D341Med (cell line): ENCODE measurements around the gene PCDHGB1.
"Not testable (repeated sequence)": the region's sequence is repeated elsewhere in the genome, so short reads cannot be mapped to it uniquely, and the experiment has no call there.

Experiments used
- DNase-seq: peaks from one replicate; pipeline ENCODE4 v3.0.0; 2012; ENCODE audit warnings: low spot score

The PCDHGB1 gene

DNA sequence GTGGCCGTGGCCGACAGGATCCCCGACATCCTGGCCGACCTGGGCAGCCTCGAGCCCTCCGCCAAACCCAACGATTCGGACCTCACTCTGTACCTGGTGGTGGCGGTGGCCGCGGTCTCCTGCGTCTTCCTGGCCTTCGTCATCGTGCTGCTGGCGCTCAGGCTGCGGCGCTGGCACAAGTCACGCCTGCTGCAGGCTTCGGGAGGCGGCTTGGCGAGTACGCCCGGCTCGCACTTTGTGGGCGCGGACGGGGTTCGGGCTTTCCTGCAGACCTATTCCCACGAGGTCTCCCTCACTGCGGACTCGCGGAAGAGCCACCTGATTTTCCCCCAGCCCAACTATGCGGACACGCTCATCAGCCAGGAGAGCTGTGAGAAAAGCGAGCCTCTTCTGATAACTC, 3.9 kb upstream of the PCDHGB1 start:
- DNase-seq, result not testable (repeated sequence)

- DNase-seq, result no peak
These were observed 1.7 kb downstream of the PCDHGB1 start for GRCh38 chr5:141351591-141351990.

DNA sequence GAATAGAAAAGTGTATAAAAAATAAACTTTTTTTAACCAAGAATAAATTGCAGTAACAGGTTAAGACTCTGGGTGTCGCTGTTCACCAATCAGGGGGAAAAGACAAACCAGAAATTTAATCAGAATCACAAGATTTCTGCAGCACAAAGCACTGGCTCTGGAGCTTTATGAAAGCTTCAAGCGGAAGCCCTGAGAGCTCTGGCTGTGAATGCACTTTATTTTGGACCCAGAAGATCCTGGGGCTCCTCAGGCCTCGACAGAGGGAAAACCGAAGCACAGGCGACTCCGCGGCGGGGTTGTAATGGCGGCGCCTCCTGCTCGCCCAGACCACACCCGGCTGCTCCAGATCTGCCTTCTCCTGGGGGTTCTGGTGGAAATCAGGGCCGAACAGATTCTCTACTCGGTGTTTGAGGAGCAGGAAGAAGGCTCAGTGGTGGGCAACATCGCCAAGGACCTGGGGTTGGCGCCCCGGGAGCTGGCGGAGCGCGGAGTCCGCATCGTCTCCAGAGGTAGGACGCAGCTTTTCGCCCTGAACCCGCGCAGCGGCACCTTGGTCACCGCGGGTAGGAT, 5.1 kb downstream of the PCDHGB1 start, which contains the start of gene PCDHGA4:
Gene PCDHGA4, plus strand, starts transcription at position 122 of the 570 bp plus-strand sequence. Its CDS starts 87 bp downstream, at position 209.
- no peak for DNase-seq

- DNase-seq, result no peak
These were observed 5.7 kb downstream of the PCDHGB1 start for GRCh38 chr5:141355641-141356040.

- DNase-seq, result no peak
These were observed 6.2 kb downstream of the PCDHGB1 start for GRCh38 chr5:141356133-141356532.

GRCh38 chr5:141356950-141357349, 7.1 kb downstream of the PCDHGB1 start:
- DNase-seq, result no peak

DNA sequence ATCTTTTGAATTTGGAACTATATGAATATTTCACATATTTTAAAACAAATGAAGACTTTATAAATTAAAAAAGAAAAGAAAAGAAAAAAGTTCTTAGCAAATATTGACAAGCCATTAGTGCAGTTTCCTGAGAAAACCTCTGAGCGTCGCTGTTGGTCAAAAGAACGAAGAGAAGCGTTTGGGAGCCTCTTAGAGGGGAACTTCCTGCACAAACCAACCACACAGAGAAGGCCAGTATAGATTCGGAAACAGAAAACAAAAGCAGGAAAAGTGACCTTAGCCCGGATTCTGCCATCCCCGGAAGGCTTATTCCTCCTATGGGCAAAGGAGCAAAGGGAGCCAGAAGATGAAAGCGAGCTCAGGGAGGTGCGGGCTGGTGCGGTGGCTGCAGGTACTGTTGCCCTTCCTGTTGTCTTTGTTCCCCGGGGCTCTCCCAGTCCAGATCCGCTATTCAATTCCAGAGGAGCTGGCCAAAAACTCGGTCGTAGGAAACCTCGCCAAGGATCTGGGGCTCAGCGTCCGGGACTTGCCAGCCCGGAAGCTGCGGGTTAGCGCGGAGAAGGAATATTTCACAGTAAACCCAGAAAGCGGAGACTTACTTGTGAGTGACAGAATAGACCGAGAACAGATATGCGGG, 10.0 kb downstream of the PCDHGB1 start, which contains the start of gene PCDHGB2:
Gene PCDHGB2, plus strand, starts transcription at position 205 of the 637 bp plus-strand sequence. Its CDS starts 142 bp downstream, at position 347.
- DNase-seq, result no peak

DNA sequence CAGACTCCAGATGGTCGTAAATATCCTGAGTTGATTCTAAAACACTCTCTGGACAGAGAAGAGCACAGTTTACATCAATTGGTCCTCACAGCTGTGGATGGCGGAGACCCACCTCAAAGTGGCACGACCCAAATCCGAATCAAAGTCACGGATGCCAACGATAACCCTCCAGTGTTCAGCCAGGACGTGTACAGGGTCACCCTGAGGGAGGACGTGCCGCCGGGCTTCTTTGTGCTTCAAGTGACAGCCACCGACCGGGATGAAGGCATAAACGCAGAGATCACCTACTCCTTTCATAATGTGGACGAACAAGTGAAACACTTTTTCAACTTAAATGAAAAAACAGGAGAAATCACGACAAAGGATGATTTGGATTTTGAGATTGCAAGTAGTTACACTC, 10.8 kb downstream of the PCDHGB1 start:
- DNase-seq, result no peak

DNA sequence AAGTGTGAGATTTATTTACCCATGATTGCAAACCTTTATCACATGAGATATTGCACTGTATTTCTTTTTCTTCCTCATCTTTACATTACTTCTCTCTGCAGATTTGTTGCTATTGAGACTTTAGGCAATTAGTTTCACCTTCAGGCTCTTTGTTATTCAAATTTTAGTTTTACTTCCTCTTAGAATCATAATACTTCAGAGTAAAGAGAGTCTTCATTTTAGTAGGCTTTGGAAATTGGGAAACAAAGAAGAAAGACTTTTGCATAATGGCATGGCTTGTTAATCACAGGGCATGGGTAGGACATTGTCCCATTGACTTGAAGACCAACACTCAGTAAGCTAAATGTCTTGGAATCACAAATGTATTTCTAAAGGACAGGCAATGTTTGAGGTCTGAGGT, 12.8 kb downstream of the PCDHGB1 start:
- DNase-seq, result no peak

- DNase-seq, result no peak
These were observed 14.2 kb downstream of the PCDHGB1 start, which contains the start of gene PCDHGA5 for GRCh38 chr5:141363952-141364660. PCDHGA5 (plus strand) TSS chr5:141364162; CDS start chr5:141364331, 169 bp downstream.

- DNase-seq, result no peak
These were observed 16.4 kb downstream of the PCDHGB1 start for GRCh38 chr5:141366016-141366896.

GRCh38 chr5:141369994-141370848, 20.3 kb downstream of the PCDHGB1 start, which contains the start of gene PCDHGB3:
PCDHGB3 (plus strand) TSS chr5:141370242; CDS start chr5:141370395, 153 bp downstream.
- DNase-seq, result no peak

GRCh38 chr5:141371572-141372475, 21.9 kb downstream of the PCDHGB1 start:
- DNase-seq, result no peak

GRCh38 chr5:141373673-141374317, 23.9 kb downstream of the PCDHGB1 start, which contains the start of gene PCDHGA6:
PCDHGA6 (plus strand) TSS chr5:141373891; CDS start chr5:141374084, 193 bp downstream.
- DNase-seq, result no peak

DNA sequence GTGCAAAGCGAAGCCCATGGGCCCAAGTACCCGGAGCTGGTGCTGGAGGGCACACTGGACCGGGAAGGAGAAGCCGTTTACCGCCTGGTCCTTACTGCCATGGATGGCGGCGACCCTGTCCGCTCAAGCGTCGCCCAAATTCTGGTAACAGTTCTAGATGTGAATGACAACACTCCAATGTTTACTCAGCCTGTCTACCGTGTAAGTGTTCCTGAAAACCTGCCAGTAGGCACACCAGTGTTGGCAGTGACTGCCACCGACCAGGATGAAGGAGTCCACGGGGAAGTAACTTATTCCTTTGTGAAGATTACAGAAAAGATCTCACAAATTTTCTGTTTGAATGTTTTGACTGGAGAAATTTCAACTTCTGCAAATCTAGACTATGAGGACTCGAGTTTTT, 24.7 kb downstream of the PCDHGB1 start:
- DNase-seq, result no peak

DNA sequence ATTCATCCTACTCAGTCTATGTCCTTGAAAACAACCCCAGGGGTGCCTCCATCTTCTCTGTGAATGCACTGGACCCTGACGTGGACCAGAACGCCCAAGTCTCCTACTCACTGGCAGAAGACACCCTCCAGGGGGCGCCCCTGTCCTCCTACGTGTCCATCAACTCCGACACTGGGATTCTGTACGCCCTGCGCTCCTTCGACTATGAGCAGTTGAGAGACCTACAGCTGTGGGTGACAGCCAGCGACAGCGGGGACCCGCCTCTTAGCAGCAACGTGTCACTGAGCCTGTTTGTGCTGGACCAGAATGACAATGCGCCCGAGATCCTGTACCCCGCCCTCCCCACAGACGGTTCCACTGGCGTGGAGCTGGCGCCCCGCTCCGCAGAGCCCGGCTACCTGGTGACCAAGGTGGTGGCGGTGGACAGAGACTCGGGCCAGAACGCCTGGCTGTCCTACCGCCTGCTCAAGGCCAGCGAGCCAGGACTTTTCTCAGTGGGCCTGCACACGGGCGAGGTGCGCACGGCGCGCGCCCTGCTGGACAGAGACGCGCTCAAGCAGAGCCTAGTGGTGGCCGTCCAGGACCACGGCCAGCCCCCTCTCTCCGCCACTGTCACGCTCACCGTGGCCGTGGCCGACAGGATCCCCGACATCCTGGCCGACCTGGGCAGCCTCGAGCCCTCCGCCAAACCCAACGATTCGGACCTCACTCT, 25.7 kb downstream of the PCDHGB1 start:
- DNase-seq, result not testable (repeated sequence)

DNA sequence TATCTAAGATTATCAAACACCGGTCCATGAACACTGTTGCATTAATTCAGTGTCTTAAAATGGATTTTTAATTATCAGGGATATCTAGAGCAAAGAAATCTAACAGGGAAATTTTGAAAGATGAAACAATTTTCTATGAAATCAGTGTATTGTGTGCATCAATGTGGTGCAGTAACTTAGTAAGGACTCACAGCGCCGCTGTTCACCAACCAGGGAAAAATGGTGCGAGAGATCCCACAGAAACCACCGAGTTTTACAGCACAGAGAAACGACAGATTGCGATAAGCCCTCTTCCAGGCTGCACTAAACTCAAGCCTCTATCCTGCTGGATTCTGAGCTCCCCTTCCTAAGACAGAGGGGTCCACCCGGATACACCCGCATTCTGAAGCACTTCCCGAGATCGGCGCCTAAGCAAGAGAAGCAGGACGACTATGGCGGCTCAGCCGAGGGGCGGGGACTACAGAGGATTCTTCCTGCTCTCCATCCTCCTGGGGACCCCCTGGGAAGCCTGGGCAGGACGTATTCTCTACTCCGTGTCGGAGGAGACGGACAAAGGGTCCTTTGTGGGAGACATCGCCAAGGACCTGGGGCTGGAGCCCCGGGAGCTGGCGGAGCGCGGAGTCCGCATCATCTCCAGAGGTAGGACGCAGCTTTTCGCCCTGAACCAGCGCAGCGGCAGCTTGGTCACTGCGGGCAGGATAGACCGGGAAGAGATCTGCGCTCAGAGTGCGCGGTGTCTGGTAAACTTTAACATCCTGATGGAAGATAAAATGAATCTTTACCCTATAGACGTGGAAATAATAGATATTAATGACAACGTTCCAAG, 32.8 kb downstream of the PCDHGB1 start, which contains the start of gene PCDHGA7:
Gene PCDHGA7, plus strand, starts transcription at position 274 of the 826 bp plus-strand sequence. Its CDS starts 158 bp downstream, at position 432.
- DNase-seq, result no peak
